ENCODE results near the gene CTTN. TPM values are rescaled to one million over a fixed set of nuclear protein-coding genes. Genes with fewer than 3 reads are reported as not detected.
A peak's percentile ranks its signal among the peaks of the same experiment; 100 is the strongest.

CTTN gene
- total and polyA plus RNA-seq, 9 of the 15 experiments (the other 6 are each of a cell fraction or from before 2014, with no cell fraction given) = 9.9 to 158 (median 99.7) TPM

DNA sequence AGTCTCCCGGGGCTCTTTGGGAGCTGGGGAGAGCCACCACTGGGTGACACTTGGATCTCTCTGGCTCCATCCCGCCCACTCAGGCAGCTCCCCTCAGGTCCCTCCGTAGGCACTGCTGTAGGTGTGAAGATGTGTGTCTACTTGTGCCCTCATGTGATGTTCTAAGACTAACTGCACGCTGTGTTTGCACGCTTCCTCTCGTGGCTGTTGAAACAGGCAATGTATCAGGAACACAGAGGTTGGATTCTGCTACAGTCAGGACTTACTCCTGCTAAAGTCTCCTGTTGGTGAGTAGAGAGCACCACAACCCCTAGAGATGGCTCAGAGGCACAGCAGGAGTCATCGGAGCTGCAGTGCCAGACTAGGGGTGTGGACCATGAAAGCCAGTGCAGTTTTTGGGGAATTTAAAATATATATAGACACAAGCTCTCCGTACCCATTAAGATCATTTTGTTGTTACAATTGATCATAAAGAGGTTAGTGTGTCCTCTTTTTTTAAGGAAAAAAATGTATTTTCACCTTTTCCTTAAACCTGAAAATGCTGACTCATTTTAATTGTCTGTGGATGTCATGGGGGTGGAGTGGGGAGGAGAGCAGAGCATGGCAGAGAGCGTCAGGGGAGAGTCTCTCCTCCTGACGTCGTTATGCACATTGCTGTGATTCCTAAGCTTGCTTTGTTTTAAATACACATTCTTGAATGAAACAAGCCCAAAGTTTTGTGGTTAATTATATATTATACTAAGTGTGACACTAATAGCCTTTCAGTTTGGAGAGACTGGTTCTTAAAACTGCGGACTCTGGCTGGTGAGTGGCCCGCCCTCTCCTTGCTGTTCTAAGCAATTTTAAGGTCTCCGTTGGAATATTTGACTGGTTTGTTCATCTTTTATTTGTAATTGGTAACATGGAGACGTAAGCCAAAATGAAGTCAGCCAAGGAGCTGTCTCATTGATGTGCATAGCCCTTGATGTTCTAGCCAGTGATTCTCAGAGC, 16.2 kb upstream of the CTTN start (continued):
- TF ChIP-seq, protein P1, sequence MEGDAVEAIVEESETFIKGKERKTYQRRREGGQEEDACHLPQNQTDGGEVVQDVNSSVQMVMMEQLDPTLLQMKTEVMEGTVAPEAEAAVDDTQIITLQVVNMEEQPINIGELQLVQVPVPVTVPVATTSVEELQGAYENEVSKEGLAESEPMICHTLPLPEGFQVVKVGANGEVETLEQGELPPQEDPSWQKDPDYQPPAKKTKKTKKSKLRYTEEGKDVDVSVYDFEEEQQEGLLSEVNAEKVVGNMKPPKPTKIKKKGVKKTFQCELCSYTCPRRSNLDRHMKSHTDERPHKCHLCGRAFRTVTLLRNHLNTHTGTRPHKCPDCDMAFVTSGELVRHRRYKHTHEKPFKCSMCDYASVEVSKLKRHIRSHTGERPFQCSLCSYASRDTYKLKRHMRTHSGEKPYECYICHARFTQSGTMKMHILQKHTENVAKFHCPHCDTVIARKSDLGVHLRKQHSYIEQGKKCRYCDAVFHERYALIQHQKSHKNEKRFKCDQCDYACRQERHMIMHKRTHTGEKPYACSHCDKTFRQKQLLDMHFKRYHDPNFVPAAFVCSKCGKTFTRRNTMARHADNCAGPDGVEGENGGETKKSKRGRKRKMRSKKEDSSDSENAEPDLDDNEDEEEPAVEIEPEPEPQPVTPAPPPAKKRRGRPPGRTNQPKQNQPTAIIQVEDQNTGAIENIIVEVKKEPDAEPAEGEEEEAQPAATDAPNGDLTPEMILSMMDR (IDR thresholded peaks at IDR 0.05 in 2 of 3, conservative IDR thresholded peaks at IDR 0.05 in 1 of 3; ENCODE audit: insufficient read depth in 2 of 3, low read depth in 1 of 3, low read length in 3 of 3) = peak in 2 of 3 experiments; percentile 24 to 50; a peak in 3 of 6 replicates
- TF ChIP-seq DPF2 (IDR thresholded peaks at IDR 0.05) (peak; percentile 63; the same call in 1 of the 2 replicates), SMARCA4 (IDR thresholded peaks at IDR 0.05) (peak; percentile 50; the same call in 1 of the 2 replicates), CBX1 (IDR thresholded peaks at IDR 0.05; ENCODE audit: low read depth) (no peak), C11orf30 (IDR thresholded peaks at IDR 0.05; ENCODE audit: low read depth) (peak; percentile 98), HDAC2 (IDR thresholded peaks at IDR 0.05) (no peak), NFE2L1 (tag; IDR thresholded peaks at IDR 0.05; ENCODE audit: borderline replicate concordance, low read depth) (peak; percentile 71), KAT8 (IDR thresholded peaks at IDR 0.05; ENCODE audit: low read depth) (no peak), MAFK (IDR thresholded peaks at IDR 0.05; ENCODE audit: low read length) (peak; percentile 93), BACH1 (tag; IDR thresholded peaks at IDR 0.05) (peak; percentile 68; the same call in 1 of the 2 replicates), SMARCC2 (IDR thresholded peaks at IDR 0.05; ENCODE audit: low read depth) (peak; percentile 39; the same call in 1 of the 2 replicates), EGR1 (conservative IDR thresholded peaks at IDR 0.05) (0 out of 2 replicates have a peak, but pooled peaks have one; percentile 7), MAFG (tag; conservative IDR thresholded peaks at IDR 0.05) (peak; percentile 97), NR2C2 (CRISPR knock-in tag; IDR thresholded peaks at IDR 0.05) (no peak), NR2C2 (tag; IDR thresholded peaks at IDR 0.05) (no peak), MAFF (IDR thresholded peaks at IDR 0.05; ENCODE audit: low read length) (peak; percentile 93), ELF2 (CRISPR knock-in tag; IDR thresholded peaks at IDR 0.05) (no peak)
- TF ChIP-seq, protein P2, sequence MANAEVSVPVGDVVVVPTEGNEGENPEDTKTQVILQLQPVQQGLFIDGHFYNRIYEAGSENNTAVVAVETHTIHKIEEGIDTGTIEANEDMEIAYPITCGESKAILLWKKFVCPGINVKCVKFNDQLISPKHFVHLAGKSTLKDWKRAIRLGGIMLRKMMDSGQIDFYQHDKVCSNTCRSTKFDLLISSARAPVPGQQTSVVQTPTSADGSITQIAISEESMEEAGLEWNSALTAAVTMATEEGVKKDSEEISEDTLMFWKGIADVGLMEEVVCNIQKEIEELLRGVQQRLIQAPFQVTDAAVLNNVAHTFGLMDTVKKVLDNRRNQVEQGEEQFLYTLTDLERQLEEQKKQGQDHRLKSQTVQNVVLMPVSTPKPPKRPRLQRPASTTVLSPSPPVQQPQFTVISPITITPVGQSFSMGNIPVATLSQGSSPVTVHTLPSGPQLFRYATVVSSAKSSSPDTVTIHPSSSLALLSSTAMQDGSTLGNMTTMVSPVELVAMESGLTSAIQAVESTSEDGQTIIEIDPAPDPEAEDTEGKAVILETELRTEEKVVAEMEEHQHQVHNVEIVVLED (CRISPR knock-in tag; IDR thresholded peaks at IDR 0.05) = no peak
- TF ChIP-seq, protein P3, sequence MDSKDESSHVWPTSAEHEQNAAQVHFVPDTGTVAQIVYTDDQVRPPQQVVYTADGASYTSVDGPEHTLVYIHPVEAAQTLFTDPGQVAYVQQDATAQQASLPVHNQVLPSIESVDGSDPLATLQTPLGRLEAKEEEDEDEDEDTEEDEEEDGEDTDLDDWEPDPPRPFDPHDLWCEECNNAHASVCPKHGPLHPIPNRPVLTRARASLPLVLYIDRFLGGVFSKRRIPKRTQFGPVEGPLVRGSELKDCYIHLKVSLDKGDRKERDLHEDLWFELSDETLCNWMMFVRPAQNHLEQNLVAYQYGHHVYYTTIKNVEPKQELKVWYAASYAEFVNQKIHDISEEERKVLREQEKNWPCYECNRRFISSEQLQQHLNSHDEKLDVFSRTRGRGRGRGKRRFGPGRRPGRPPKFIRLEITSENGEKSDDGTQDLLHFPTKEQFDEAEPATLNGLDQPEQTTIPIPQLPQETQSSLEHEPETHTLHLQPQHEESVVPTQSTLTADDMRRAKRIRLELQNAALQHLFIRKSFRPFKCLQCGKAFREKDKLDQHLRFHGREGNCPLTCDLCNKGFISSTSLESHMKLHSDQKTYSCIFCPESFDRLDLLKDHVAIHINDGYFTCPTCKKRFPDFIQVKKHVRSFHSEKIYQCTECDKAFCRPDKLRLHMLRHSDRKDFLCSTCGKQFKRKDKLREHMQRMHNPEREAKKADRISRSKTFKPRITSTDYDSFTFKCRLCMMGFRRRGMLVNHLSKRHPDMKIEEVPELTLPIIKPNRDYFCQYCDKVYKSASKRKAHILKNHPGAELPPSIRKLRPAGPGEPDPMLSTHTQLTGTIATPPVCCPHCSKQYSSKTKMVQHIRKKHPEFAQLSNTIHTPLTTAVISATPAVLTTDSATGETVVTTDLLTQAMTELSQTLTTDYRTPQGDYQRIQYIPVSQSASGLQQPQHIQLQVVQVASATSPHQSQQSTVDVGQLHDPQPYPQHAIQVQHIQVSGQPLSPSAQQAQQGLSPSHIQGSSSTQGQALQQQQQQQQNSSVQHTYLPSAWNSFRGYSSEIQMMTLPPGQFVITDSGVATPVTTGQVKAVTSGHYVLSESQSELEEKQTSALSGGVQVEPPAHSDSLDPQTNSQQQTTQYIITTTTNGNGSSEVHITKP (IDR thresholded peaks at IDR 0.05; ENCODE audit: partially characterized antibody) = no peak

All from K562 (cell line).